ENCODE data around the gene FAM53B.

The FAM53B gene

DNA sequence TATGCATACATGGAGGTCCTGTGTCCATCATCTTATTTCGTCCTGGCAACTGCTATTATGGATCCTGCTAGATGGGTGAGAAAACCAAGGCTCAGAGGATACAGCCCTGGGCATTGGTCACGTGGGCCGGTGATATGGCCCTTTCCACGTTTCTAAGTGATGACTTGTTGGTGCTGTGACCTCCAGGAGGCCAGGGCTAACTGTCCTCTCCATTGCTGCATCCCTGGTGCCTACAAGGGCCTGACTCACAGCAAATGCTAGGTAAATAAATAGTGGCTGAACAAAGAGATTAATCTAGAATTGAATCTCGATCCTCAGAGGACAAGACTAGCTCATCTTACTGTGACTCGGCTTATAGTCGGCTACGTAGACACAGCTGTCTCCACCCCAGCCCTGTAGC, 78.6 kb downstream of the FAM53B start (continued):
- no peak for TF ChIP-seq ZNF488 (tag by site-specific recombination; IDR thresholded peaks at IDR 0.05)
- TF ChIP-seq ZNF670 (tag by site-specific recombination; IDR thresholded peaks at IDR 0.05; ENCODE audit: low read depth): no peak

GRCh38 chr10:124665091-124665490, 79.1 kb downstream of the FAM53B start:
- ChIA-PET CTCF (no interaction called here), POLR2A (no interaction called here)
- TF ChIP-seq ZSCAN30 (tag by site-specific recombination; IDR thresholded peaks at IDR 0.05) (no peak), ZNF274 (IDR thresholded peaks at IDR 0.05; ENCODE audit: low read length) (no peak), ZNF274 (tag by site-specific recombination; IDR thresholded peaks at IDR 0.05; ENCODE audit: borderline replicate concordance) (no peak), ZNF155 (tag by site-specific recombination; IDR thresholded peaks at IDR 0.05) (no peak)
- TF ChIP-seq, protein P1, sequence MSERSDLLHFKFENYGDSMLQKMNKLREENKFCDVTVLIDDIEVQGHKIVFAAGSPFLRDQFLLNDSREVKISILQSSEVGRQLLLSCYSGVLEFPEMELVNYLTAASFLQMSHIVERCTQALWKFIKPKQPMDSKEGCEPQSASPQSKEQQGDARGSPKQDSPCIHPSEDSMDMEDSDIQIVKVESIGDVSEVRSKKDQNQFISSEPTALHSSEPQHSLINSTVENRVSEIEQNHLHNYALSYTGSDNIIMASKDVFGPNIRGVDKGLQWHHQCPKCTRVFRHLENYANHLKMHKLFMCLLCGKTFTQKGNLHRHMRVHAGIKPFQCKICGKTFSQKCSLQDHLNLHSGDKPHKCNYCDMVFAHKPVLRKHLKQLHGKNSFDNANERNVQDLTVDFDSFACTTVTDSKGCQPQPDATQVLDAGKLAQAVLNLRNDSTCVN (tag by site-specific recombination; optimal IDR thresholded peaks at IDR 0.05): no peak

GRCh38 chr10:124663766-124664360, 80.3 kb downstream of the FAM53B start:
- ChIA-PET POLR2A (no interaction called here), CTCF (no interaction called here)
- TF ChIP-seq PRDM2 (tag by site-specific recombination; IDR thresholded peaks at IDR 0.05; ENCODE audit: borderline replicate concordance) (no peak), ZNF580 (tag by site-specific recombination; IDR thresholded peaks at IDR 0.05) (no peak)
- Histone ChIP-seq H3K36me3 (ENCODE audit: control insufficient read depth in 2 of 2, insufficient read depth in 1 of 2, low read length in 2 of 2) (peaks cover 0 to 7% of the 10 kb centered on the region in 2 experiments; a peak in 2 of 3 replicates), H3K4me3 (ENCODE audit: low read depth, low read length) (no peak overlapping the region), H3K9me3 (ENCODE audit: control insufficient read depth, insufficient read depth, low read depth, low read length) (no peaks in the 10 kb centered on the region), H3K27ac (ENCODE audit: extremely low read depth, low read depth, low read length) (no peak overlapping the region), H3K4me1 (ENCODE audit: control insufficient read depth, insufficient read depth, low read length) (no peaks in the 10 kb centered on the region)

More at GRCh38 chr10:124665091-124665490, 79.1 kb downstream of the FAM53B start:
- no peaks in the 10 kb centered on the region for H3K4me1 ChIP-seq (ENCODE audit: control insufficient read depth, insufficient read depth, low read length)
- H3K36me3 ChIP-seq (ENCODE audit: control insufficient read depth in 2 of 2, insufficient read depth in 1 of 2, low read length in 2 of 2): peaks cover 0 to 7% of the 10 kb centered on the region in 2 experiments; a peak in 2 of 3 replicates
- no peak overlapping the region for H3K4me3 ChIP-seq (ENCODE audit: low read depth, low read length)
- no peaks in the 10 kb centered on the region for H3K9me3 ChIP-seq (ENCODE audit: control insufficient read depth, insufficient read depth, low read depth, low read length)
- no peak overlapping the region for H3K27ac ChIP-seq (ENCODE audit: extremely low read depth, low read depth, low read length)

DNA sequence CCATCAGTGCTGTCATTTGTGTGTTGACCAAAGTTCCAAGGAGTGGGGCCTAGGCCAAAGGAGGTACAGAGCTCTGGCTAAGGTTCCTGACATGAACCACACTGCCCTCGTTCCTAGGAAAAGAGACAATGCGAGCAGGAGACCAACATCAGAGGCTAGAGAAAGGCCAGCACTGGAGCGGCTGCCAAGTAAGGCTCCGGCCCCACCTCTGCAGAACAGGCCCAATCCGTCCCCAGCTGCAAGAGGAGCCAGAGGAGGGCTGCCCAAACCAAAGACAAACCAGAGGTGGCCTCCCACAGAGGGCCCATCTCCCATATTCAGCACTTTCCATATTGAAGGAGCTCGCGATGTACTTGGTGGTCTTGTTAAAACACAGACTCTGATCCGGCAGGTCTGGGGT, 81.0 kb downstream of the FAM53B start:
- no peak overlapping the region for H3K27ac ChIP-seq (ENCODE audit: extremely low read depth, low read depth, low read length)
- TF ChIP-seq PBX3 (CRISPR knock-in tag; IDR thresholded peaks at IDR 0.05) (no peak), ZNF571 (tag by site-specific recombination; IDR thresholded peaks at IDR 0.05) (no peak), ZNF600 (tag by site-specific recombination; IDR thresholded peaks at IDR 0.05) (peak; percentile 38; the same call in 1 of the 2 replicates)
- CTCF ChIA-PET: interaction anchor here (0.6 kb wide), 1 partner anchor 67 kb away, joined by 3 read pairs; no protein-coding TSS in a partner anchor
- H3K9me3 ChIP-seq (ENCODE audit: control insufficient read depth, insufficient read depth, low read depth, low read length): no peaks in the 10 kb centered on the region
- H3K36me3 ChIP-seq (ENCODE audit: control insufficient read depth in 2 of 2, insufficient read depth in 1 of 2, low read length in 2 of 2): peaks cover 0 to 3% of the 10 kb centered on the region in 2 experiments; a peak in 2 of 3 replicates
- POLR2A ChIA-PET: no interaction called here
- H3K4me3 ChIP-seq (ENCODE audit: low read depth, low read length): no peak overlapping the region
- no peaks in the 10 kb centered on the region for H3K4me1 ChIP-seq (ENCODE audit: control insufficient read depth, insufficient read depth, low read length)
